OCI-LY1 (cell line): ENCODE measurements around the gene FLNC.

Experiments
- H2AFZ ChIP-seq: fragments of 200-600 bp; sonication (generic), shearing (Covaris generic); 2 replicates; pipeline ENCODE4 v1.6.0; 2014; ENCODE audit warnings: antibody characterized with exemption, mild to moderate bottlenecking, low read length
- H3F3A ChIP-seq: fragments of 200-600 bp; sonication (generic), shearing (Covaris generic); 2 replicates; pipeline ENCODE4 v1.6.0; 2014; ENCODE audit warnings: mild to moderate bottlenecking, antibody characterized with exemption, low read length, moderate library complexity; ENCODE audit not compliant: insufficient read depth
- H3K27ac ChIP-seq: fragments of 200-600 bp; sonication (generic); 2 replicates; pipeline ENCODE4 v1.5.1; 2014; ENCODE audit warnings: low read length, mixed run types, mild to moderate bottlenecking, low read depth; ENCODE audit not compliant: poor library complexity, severe bottlenecking
- H3K27me3 ChIP-seq: fragments of 200-600 bp; sonication (generic); 2 replicates; pipeline ENCODE4 v1.6.0; 2014; ENCODE audit warnings: antibody characterized with exemption, mild to moderate bottlenecking, low read length, moderate library complexity; ENCODE audit not compliant: insufficient read depth
- H3K36me3 ChIP-seq: fragments of 200-600 bp; sonication (generic); 2 replicates; pipeline ENCODE4 v1.6.1; 2014; ENCODE audit warnings: mild to moderate bottlenecking, antibody characterized with exemption, low read length, moderate library complexity, mixed read lengths; ENCODE audit not compliant: insufficient read depth
- H3K4me1 ChIP-seq: fragments of 200-600 bp; sonication (generic); 2 replicates; pipeline ENCODE4 v1.5.1; 2014; ENCODE audit warnings: mild to moderate bottlenecking, low read length, moderate library complexity; ENCODE audit not compliant: insufficient read depth, severe bottlenecking
- H3K4me2 ChIP-seq: fragments of 200-600 bp; sonication (generic), shearing (Covaris generic); 2 replicates; pipeline ENCODE4 v1.6.1; 2014; ENCODE audit warnings: low read length
- H3K4me3 ChIP-seq: fragments of 200-600 bp; sonication (generic); 2 replicates; pipeline ENCODE4 v1.5.1; 2014; ENCODE audit warnings: low read length, low read depth, mild to moderate bottlenecking, mixed read lengths; ENCODE audit not compliant: poor library complexity, severe bottlenecking
- H3K79me2 ChIP-seq: fragments of 200-600 bp; shearing (Covaris generic); 2 replicates; pipeline ENCODE4 v1.6.1; 2016; ENCODE audit warnings: mixed run types, low read length, mixed read lengths; ENCODE audit not compliant: insufficient read depth
- H3K9ac ChIP-seq: fragments of 200-600 bp; sonication (generic), shearing (Covaris generic); 2 replicates; pipeline ENCODE4 v1.6.1; 2014; ENCODE audit warnings: mild to moderate bottlenecking, low read length, mixed read lengths
- H3K9me2 ChIP-seq: fragments of 200-600 bp; sonication (generic), shearing (Covaris generic); 2 replicates; pipeline ENCODE4 v1.6.1; 2014; ENCODE audit warnings: low read depth, mild to moderate bottlenecking, low read length, mixed read lengths
- H3K9me3 ChIP-seq: fragments of 200-600 bp; shearing (Covaris generic); 2 replicates; pipeline ENCODE4 v1.6.1; 2014; ENCODE audit warnings: low read length, mixed read lengths
- H4K20me1 ChIP-seq: fragments of 200-600 bp; sonication (generic), shearing (Covaris generic); 2 replicates; pipeline ENCODE4 v1.6.0; 2016; ENCODE audit warnings: mild to moderate bottlenecking, low read length; ENCODE audit not compliant: insufficient read depth
- CTCF ChIP-seq: fragments of 200-600 bp; sonication (generic), shearing (Covaris generic); IDR thresholded peaks from 2 replicates; pipeline ENCODE4 v1.5.1; 2017; ENCODE audit warnings: mild to moderate bottlenecking, antibody characterized with exemption, low read length, moderate library complexity, mixed read lengths
- EZH2 ChIP-seq: fragments of 200-600 bp; sonication (generic), shearing (Covaris generic); IDR thresholded peaks from 2 replicates; pipeline ENCODE4 v1.8.0; 2017; ENCODE audit warnings: borderline replicate concordance, mixed run types, mild to moderate bottlenecking, antibody characterized with exemption, low read length, moderate library complexity, mixed read lengths

The FLNC gene

GRCh38 chr7:128855559-128855958 lies 25.4 kb downstream of the FLNC start:
- H3K36me3 ChIP-seq: no peaks in the 10 kb centered on the region

GRCh38 chr7:128856001-128856718 lies 26.0 kb downstream of the FLNC start:
- Histone ChIP-seq H3K9me2 (no peaks in the 10 kb centered on the region), H3K9ac (no peak overlapping the region), H4K20me1 (no peaks in the 10 kb centered on the region), H3K27ac (no peak overlapping the region), H3K27me3 (peaks cover 28% of the 10 kb centered on the region), H3F3A (no peaks in the 10 kb centered on the region), H3K4me1 (no peaks in the 10 kb centered on the region), H3K36me3 (no peaks in the 10 kb centered on the region), H3K9me3 (no peaks in the 10 kb centered on the region), H3K4me2 (no peak overlapping the region), H3K4me3 (no peak overlapping the region), H3K79me2 (no peaks in the 10 kb centered on the region), H2AFZ (no peak overlapping the region)
- TF ChIP-seq EZH2 (no peak), CTCF (no peak)

More at GRCh38 chr7:128855559-128855958, 25.4 kb downstream of the FLNC start:
- H3F3A ChIP-seq: no peaks in the 10 kb centered on the region
- no peak overlapping the region for H3K4me3 ChIP-seq
- H3K4me1 ChIP-seq: no peaks in the 10 kb centered on the region
- no peak overlapping the region for H2AFZ ChIP-seq
- no peaks in the 10 kb centered on the region for H4K20me1 ChIP-seq
- H3K9ac ChIP-seq: no peak overlapping the region
- no peak overlapping the region for H3K4me2 ChIP-seq
- no peak overlapping the region for H3K27ac ChIP-seq
- H3K9me3 ChIP-seq: no peaks in the 10 kb centered on the region
- no peaks in the 10 kb centered on the region for H3K79me2 ChIP-seq
- no peaks in the 10 kb centered on the region for H3K9me2 ChIP-seq
- TF ChIP-seq CTCF: no peak
- TF ChIP-seq EZH2: no peak
- peaks cover 28% of the 10 kb centered on the region for H3K27me3 ChIP-seq

GRCh38 chr7:128858380-128859231 lies 28.4 kb downstream of the FLNC start:
- no peak for TF ChIP-seq CTCF
- no peak for TF ChIP-seq EZH2
- Histone ChIP-seq H4K20me1 (no peaks in the 10 kb centered on the region), H3F3A (no peaks in the 10 kb centered on the region), H2AFZ (no peak overlapping the region), H3K79me2 (no peaks in the 10 kb centered on the region), H3K9ac (no peak overlapping the region), H3K27ac (no peak overlapping the region), H3K36me3 (no peaks in the 10 kb centered on the region), H3K27me3 (peaks cover 9% of the 10 kb centered on the region), H3K4me3 (no peak overlapping the region), H3K4me2 (no peak overlapping the region), H3K9me3 (no peaks in the 10 kb centered on the region), H3K9me2 (no peaks in the 10 kb centered on the region), H3K4me1 (peaks cover 9% of the 10 kb centered on the region)
